MM.1S (cell line): ENCODE measurements around the gene GDPD5.

ENCODE experiments used
- DNase-seq: peaks from one replicate; pipeline ENCODE4 v3.0.0-alpha.2; 2015
- H2AFZ ChIP-seq: fragments of 300-600 bp; sonication (generic); 2 replicates; pipeline ENCODE4 v1.6.0; 2016; ENCODE audit warnings: antibody characterized with exemption, low read length
- H3F3A ChIP-seq: fragments of 300-600 bp; sonication (generic); 2 replicates; pipeline ENCODE4 v1.6.1; 2016; ENCODE audit warnings: mild to moderate bottlenecking, antibody characterized with exemption, low read length, moderate library complexity, mixed read lengths; ENCODE audit not compliant: insufficient read depth
- H3K27ac ChIP-seq: fragments of 300-600 bp; sonication (generic); 2 replicates; pipeline ENCODE4 v1.5.1; 2016; ENCODE audit warnings: mild to moderate bottlenecking, low read length
- H3K27me3 ChIP-seq: fragments of 300-600 bp; sonication (generic); replicated peaks from 2 replicates; pipeline ENCODE4 v1.6.0; 2016; ENCODE audit warnings: low read length; ENCODE audit not compliant: insufficient read depth
- H3K36me3 ChIP-seq: fragments of 300-600 bp; sonication (generic); replicated peaks from 2 replicates; pipeline ENCODE4 v1.6.1; 2016; ENCODE audit warnings: mild to moderate bottlenecking, low read length, mixed read lengths; ENCODE audit not compliant: insufficient read depth
- H3K4me1 ChIP-seq: fragments of 300-600 bp; sonication (generic); 2 replicates; pipeline ENCODE4 v1.6.1; 2016; ENCODE audit warnings: low read length, mixed read lengths
- H3K4me2 ChIP-seq: fragments of 300-600 bp; sonication (generic); 2 replicates; pipeline ENCODE4 v1.6.0; 2016; ENCODE audit warnings: low read depth, low read length
- H3K4me3 ChIP-seq: fragments of 300-600 bp; sonication (generic); 2 replicates; pipeline ENCODE4 v1.5.1; 2016; ENCODE audit warnings: low read length, mixed read lengths
- H3K79me2 ChIP-seq: fragments of 300-600 bp; sonication (generic); 2 replicates; pipeline ENCODE4 v1.6.1; 2016; ENCODE audit warnings: mixed run types, low read length, mixed read lengths
- H3K9ac ChIP-seq: fragments of 300-600 bp; sonication (generic); 2 replicates; pipeline ENCODE4 v1.6.1; 2016; ENCODE audit warnings: low read length, mixed read lengths
- H3K9me2 ChIP-seq: fragments of 300-600 bp; sonication (generic); replicated peaks from 2 replicates; pipeline ENCODE4 v1.6.1; 2016; ENCODE audit warnings: mild to moderate bottlenecking, low read length, mixed read lengths; ENCODE audit not compliant: insufficient read depth
- H3K9me3 ChIP-seq: fragments of 300-600 bp; sonication (generic); replicated peaks from 2 replicates; pipeline ENCODE4 v1.6.1; 2016; ENCODE audit warnings: mild to moderate bottlenecking, low read length, mixed read lengths; ENCODE audit not compliant: insufficient read depth
- H4K20me1 ChIP-seq: fragments of 300-600 bp; sonication (generic); 2 replicates; pipeline ENCODE4 v1.6.1; 2016; ENCODE audit warnings: mild to moderate bottlenecking, low read length, moderate library complexity, mixed read lengths; ENCODE audit not compliant: insufficient read depth
- EZH2 ChIP-seq: fragments of 300-600 bp; sonication (generic); optimal IDR thresholded peaks from 2 replicates; pipeline ENCODE3; 2017; ENCODE audit warnings: low read depth, mild to moderate bottlenecking, antibody characterized with exemption, low read length, mixed read lengths
- EZH2phosphoT487 ChIP-seq: fragments of 300-600 bp; sonication (generic); IDR thresholded peaks from 2 replicates; pipeline ENCODE4 v1.6.1; 2018; ENCODE audit warnings: antibody characterized with exemption, low read length
- TF ChIP-seq, protein P1 (sequence below): fragments of 300-600 bp; sonication (generic); IDR thresholded peaks from 2 replicates; pipeline ENCODE4 v1.5.1; 2016; ENCODE audit warnings: antibody characterized with exemption, low read length, mixed read lengths

The GDPD5 gene

DNA sequence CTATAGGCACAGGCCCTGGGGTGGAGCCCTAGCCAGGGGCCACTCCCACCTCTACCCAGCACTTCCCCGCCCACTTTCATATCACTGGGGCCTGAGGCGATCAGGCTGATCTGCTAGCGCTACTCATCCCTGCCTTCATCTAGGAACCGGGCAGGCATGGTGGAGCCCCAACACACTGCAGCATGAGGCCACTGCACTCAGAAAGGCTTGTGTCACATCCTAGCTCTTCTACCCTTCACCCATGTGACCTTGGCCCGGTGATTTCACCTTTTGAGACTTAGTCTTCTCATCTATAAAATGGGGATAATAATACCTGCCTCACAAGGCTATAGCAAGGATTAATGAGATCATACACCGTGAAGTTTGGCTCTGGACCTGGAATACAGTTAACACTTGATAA, 18.1 kb upstream of the GDPD5 start:
- Histone ChIP-seq H3K9me3 (no peaks in the 10 kb centered on the region), H3K9me2 (no peaks in the 10 kb centered on the region), H3K4me2 (no peak overlapping the region)

DNA sequence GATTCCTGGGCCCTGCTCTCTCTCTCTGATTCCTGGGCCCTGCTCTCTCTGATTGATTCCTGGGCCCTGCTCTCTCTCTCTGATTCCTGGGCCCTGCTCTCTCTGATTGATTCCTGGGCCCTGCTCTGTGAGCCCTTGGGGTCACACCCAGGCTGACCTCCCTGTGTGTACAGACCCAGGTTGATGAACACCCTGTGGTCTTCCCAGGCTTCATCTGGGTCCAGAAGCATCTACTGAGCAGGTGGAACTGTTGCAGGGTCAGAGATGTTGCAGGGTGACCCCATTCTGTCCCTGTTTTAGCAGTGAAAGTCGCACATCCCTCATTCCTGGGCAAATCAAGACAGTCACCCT, 16.3 kb upstream of the GDPD5 start:
- no peak overlapping the region for H3K4me2 ChIP-seq
- no peaks in the 10 kb centered on the region for H3K4me1 ChIP-seq
- no peak overlapping the region for H3K27ac ChIP-seq
- H3K9me3 ChIP-seq, result no peaks in the 10 kb centered on the region
- peaks cover 6% of the 10 kb centered on the region; the same call in 1 of the 2 replicates for H3K27me3 ChIP-seq
- no peak overlapping the region for H3K4me3 ChIP-seq
- no peak overlapping the region for H3K9ac ChIP-seq
- no peaks in the 10 kb centered on the region for H3K79me2 ChIP-seq
- no peaks in the 10 kb centered on the region for H3K36me3 ChIP-seq
- no peak for DNase-seq
- no peaks in the 10 kb centered on the region for H4K20me1 ChIP-seq
- H3K9me2 ChIP-seq, result no peaks in the 10 kb centered on the region
- no peaks in the 10 kb centered on the region for H3F3A ChIP-seq
- no peak for TF ChIP-seq EZH2
- TF ChIP-seq, protein P1, sequence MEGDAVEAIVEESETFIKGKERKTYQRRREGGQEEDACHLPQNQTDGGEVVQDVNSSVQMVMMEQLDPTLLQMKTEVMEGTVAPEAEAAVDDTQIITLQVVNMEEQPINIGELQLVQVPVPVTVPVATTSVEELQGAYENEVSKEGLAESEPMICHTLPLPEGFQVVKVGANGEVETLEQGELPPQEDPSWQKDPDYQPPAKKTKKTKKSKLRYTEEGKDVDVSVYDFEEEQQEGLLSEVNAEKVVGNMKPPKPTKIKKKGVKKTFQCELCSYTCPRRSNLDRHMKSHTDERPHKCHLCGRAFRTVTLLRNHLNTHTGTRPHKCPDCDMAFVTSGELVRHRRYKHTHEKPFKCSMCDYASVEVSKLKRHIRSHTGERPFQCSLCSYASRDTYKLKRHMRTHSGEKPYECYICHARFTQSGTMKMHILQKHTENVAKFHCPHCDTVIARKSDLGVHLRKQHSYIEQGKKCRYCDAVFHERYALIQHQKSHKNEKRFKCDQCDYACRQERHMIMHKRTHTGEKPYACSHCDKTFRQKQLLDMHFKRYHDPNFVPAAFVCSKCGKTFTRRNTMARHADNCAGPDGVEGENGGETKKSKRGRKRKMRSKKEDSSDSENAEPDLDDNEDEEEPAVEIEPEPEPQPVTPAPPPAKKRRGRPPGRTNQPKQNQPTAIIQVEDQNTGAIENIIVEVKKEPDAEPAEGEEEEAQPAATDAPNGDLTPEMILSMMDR, result no peak
- TF ChIP-seq EZH2phosphoT487, result no peak
- no peak overlapping the region for H2AFZ ChIP-seq

More for the DNA sequence above, 18.1 kb upstream of the GDPD5 start:
- no peaks in the 10 kb centered on the region for H3K36me3 ChIP-seq
- peaks cover 9% of the 10 kb centered on the region; the same call in 1 of the 2 replicates for H3K27me3 ChIP-seq
- H3K79me2 ChIP-seq, result no peaks in the 10 kb centered on the region
- H3K27ac ChIP-seq, result no peak overlapping the region
- no peaks in the 10 kb centered on the region for H4K20me1 ChIP-seq
- H3K9ac ChIP-seq, result no peak overlapping the region
- TF ChIP-seq, protein P1, result no peak
- no peak for TF ChIP-seq EZH2
- TF ChIP-seq EZH2phosphoT487, result no peak
- H3K4me3 ChIP-seq, result no peak overlapping the region
- no peak for DNase-seq
- H3K4me1 ChIP-seq, result no peaks in the 10 kb centered on the region
- no peak overlapping the region for H2AFZ ChIP-seq
- no peaks in the 10 kb centered on the region for H3F3A ChIP-seq

DNA sequence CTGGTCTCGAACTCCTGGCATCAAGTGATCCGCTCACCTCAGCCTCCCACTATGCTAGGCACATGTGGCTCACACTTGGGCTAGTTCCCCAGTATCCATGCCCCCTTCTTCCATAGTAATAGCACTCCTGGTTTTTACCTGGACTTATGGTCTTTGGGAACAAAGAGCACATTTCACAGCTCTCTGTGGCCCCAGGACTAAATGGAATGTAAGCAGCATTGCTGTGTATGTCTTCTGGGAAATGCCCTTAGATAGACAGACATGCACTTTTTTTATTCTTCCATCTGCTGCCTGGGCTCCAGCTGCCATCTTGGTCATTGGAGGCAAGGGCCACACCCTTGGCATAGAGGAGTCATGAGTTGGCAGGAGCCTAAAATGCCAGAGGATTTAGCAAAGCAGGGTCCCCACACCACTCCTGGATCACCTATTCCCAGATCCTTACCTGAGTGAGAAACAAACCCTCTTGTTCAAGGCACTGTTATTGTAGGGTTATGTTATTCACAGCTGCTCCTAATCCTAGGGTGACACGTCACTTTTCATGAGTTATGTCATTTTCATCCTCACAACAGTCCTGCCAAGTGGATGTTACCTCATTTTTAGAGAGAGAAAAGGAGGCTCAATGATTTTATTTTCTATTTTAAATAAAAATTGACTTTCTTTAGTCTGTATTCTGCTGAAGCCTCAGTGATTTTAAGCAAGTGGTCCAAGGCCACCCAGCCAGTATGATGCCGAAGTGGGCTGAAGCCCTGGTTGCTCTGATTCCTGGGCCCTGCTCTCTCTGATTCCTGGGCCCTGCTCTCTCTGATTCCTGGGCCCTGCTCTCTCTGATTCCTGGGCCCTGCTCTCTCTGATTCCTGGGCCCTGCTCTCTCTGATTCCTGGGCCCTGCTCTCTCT, 15.7 kb upstream of the GDPD5 start:
- Histone ChIP-seq H2AFZ (no peak overlapping the region), H4K20me1 (no peaks in the 10 kb centered on the region), H3K27ac (no peak overlapping the region), H3K79me2 (no peaks in the 10 kb centered on the region), H3K36me3 (no peaks in the 10 kb centered on the region), H3K9me3 (no peaks in the 10 kb centered on the region), H3K4me2 (no peak overlapping the region), H3K4me3 (no peak overlapping the region), H3K4me1 (no peaks in the 10 kb centered on the region), H3K27me3 (peaks cover under 1% of the 10 kb centered on the region; the same call in 1 of the 2 replicates), H3K9me2 (no peaks in the 10 kb centered on the region), H3K9ac (no peak overlapping the region), H3F3A (no peaks in the 10 kb centered on the region)
- TF ChIP-seq, protein P1, result no peak
- TF ChIP-seq EZH2phosphoT487, result no peak
- TF ChIP-seq EZH2, result no peak
- DNase-seq, result no peak
